HG02870 (cell line): ENCODE measurements around the gene ITSN2.

Source experiments
- ATAC-seq: cut with Tn5 transposase; IDR thresholded peaks from one replicate; pipeline ENCODE4 v1.9.1; 2021; ENCODE audit warnings: mild to moderate bottlenecking, moderate library complexity; ENCODE audit not compliant: unreplicated experiment

ITSN2 gene

GRCh38 chr2:24337890-24338289 is 22.4 kb downstream of the ITSN2 start:
- no peak for ATAC-seq

GRCh38 chr2:24336811-24337210 is 23.5 kb downstream of the ITSN2 start:
- ATAC-seq = no peak

GRCh38 chr2:24334245-24334633 is 26.1 kb downstream of the ITSN2 start:
- no peak for ATAC-seq

GRCh38 chr2:24332791-24333540 is 27.4 kb downstream of the ITSN2 start:
- ATAC-seq = no peak

- ATAC-seq = no peak
Observed at GRCh38 chr2:24330161-24330560, 30.2 kb downstream of the ITSN2 start.

- ATAC-seq = no peak
Observed at GRCh38 chr2:24329700-24330099, 30.6 kb downstream of the ITSN2 start.

GRCh38 chr2:24328010-24328409 is 32.3 kb downstream of the ITSN2 start:
- ATAC-seq = no peak

- ATAC-seq = no peak
Observed at GRCh38 chr2:24317491-24317920, 42.8 kb downstream of the ITSN2 start.

GRCh38 chr2:24315669-24316068 is 44.7 kb downstream of the ITSN2 start:
- ATAC-seq = peak; percentile 66

GRCh38 chr2:24313744-24314632 is 46.3 kb downstream of the ITSN2 start:
- no peak for ATAC-seq

- no peak for ATAC-seq
Observed at GRCh38 chr2:24307961-24308360, 52.4 kb downstream of the ITSN2 start.

- ATAC-seq = no peak
Observed at GRCh38 chr2:24304631-24305030, 55.7 kb downstream of the ITSN2 start.

GRCh38 chr2:24304098-24304497 is 56.2 kb downstream of the ITSN2 start:
- no peak for ATAC-seq

GRCh38 chr2:24301599-24301998 is 58.7 kb downstream of the ITSN2 start:
- no peak for ATAC-seq

GRCh38 chr2:24297663-24298062 is 62.7 kb downstream of the ITSN2 start:
- no peak for ATAC-seq

- ATAC-seq = no peak
Observed at GRCh38 chr2:24287171-24287570, 73.2 kb downstream of the ITSN2 start.

- ATAC-seq = no peak
Observed at GRCh38 chr2:24285484-24286152, 74.7 kb downstream of the ITSN2 start.

- ATAC-seq = no peak
Observed at GRCh38 chr2:24280645-24281044, 79.7 kb downstream of the ITSN2 start.

- ATAC-seq = no peak
Observed at GRCh38 chr2:24280161-24280560, 80.2 kb downstream of the ITSN2 start.

GRCh38 chr2:24276349-24276899 is 83.9 kb downstream of the ITSN2 start:
- no peak for ATAC-seq

GRCh38 chr2:24274809-24275208 is 85.5 kb downstream of the ITSN2 start:
- ATAC-seq = no peak
